CD4-positive, alpha-beta T cell (primary cell): ENCODE measurements around the gene HP1BP3. TPM values are rescaled to one million over a fixed set of nuclear protein-coding genes. Genes with fewer than 3 reads are reported as not detected.
A peak's percentile ranks its signal among the peaks of the same experiment; 100 is the strongest.

Experiments used
- ATAC-seq: fragments of 200-7000 bp; cut with Tn5 transposase; one replicate; pipeline ENCODE4 v1.10.0; 2022; ENCODE audit warnings: mild to moderate bottlenecking; ENCODE audit not compliant: poor library complexity
- CTCF ChIA-PET: fragments of 350-600 bp; sonication (Branson Sonifier 250); formaldehyde crosslinking; loops from one replicate; lab custom pipeline; 2021; ENCODE audit warnings: antibody characterized with exemption, inconsistent platforms; lab: Charles Lee
- POLR2A ChIA-PET: fragments of 350-600 bp; sonication (Branson Sonifier 250); formaldehyde crosslinking; loops from one replicate; lab custom pipeline; 2021; ENCODE audit warnings: antibody characterized with exemption, inconsistent platforms; lab: Charles Lee
- DNase-seq, 14 experiments: peaks; one replicate each; pipeline ENCODE4 v3.0.0-alpha.2; 2013 to 2020; ENCODE audit warnings: mixed read lengths in 2 of 14
- H3K27ac ChIP-seq, 2 donors: one replicate each; pipeline versions ENCODE4 v1.5.1 to v1.7.0; 2013; ENCODE audit warnings: low read length in 2 of 2, low read depth in 1 of 2, mild to moderate bottlenecking in 1 of 2
- H3K27me3 ChIP-seq, 2 experiments: 1 replicate in 1 of 2; 2 replicates in 1 of 2; pipeline versions ENCODE4 v1.6.1 to v1.7.0; 2013; ENCODE audit warnings: low read length in 2 of 2, control low read depth in 1 of 2, mild to moderate bottlenecking in 1 of 2, moderate library complexity in 1 of 2; ENCODE audit not compliant: insufficient read depth in 2 of 2, control insufficient read depth in 1 of 2
- H3K36me3 ChIP-seq: one replicate; pipeline ENCODE4 v1.6.1; 2013; ENCODE audit warnings: low read length, control low read depth; ENCODE audit not compliant: insufficient read depth
- H3K4me1 ChIP-seq: one replicate; pipeline ENCODE4 v1.6.1; 2013; ENCODE audit warnings: low read length, control low read depth; ENCODE audit not compliant: insufficient read depth
- H3K4me3 ChIP-seq: one replicate; pipeline ENCODE4 v1.5.1; 2013; ENCODE audit warnings: mild to moderate bottlenecking, low read length, moderate library complexity
- H3K9me3 ChIP-seq, 2 experiments: 1 replicate in 1 of 2; 2 replicates in 1 of 2; pipeline versions ENCODE4 v1.6.1 to v1.7.0; 2013; ENCODE audit warnings: low read length in 2 of 2, mild to moderate bottlenecking in 2 of 2, control low read depth in 1 of 2, moderate library complexity in 1 of 2; ENCODE audit not compliant: control insufficient read depth in 1 of 2, insufficient read depth in 1 of 2
- H3K27ac Mint-ChIP-seq: one replicate; pipeline ENCODE4 v1.8.0; 2020; ENCODE audit warnings: mixed read lengths
- H3K27me3 Mint-ChIP-seq: one replicate; pipeline ENCODE4 v1.8.0; 2021; ENCODE audit warnings: mixed read lengths
- H3K36me3 Mint-ChIP-seq: one replicate; pipeline ENCODE4 v1.8.0; 2021; ENCODE audit warnings: low read depth, mixed read lengths
- H3K4me1 Mint-ChIP-seq: one replicate; pipeline ENCODE4 v1.8.0; 2021; ENCODE audit warnings: low read depth, mixed read lengths
- H3K4me3 Mint-ChIP-seq: one replicate; pipeline ENCODE4 v1.8.0; 2020; ENCODE audit warnings: mild to moderate bottlenecking, mixed read lengths
- H3K9me3 Mint-ChIP-seq: one replicate; pipeline ENCODE4 v1.8.0; 2020; ENCODE audit warnings: mixed read lengths
- intact Hi-C, 2 experiments: fragments of 100-400 bp; cut with DNase I in 1 of 2; cut with micrococcal nuclease in 1 of 2; formaldehyde crosslinking; loops; one replicate each; pipeline versions ENCODE4 v1.15.1 to v1.9.0; 2023 to 2025; cut with DNase I, micrococcal nuclease
- total RNA-seq, 174 experiments: library from RNA in 2 of 174; stranded (reverse) in 2 of 174; gene quantifications; one replicate each; pipeline ENCODE4 v1.2.3 and lab custom pipeline; 2021 to 2026
- TF ChIP-seq, protein P1 (sequence below): fragments of 200-600 bp; IDR thresholded peaks from one replicate; pipeline ENCODE4 v1.8.0; 2022; ENCODE audit warnings: antibody characterized with exemption, mild to moderate bottlenecking

The HP1BP3 gene
- total RNA-seq, 2 experiments from 2014 or later: 186 to 191 TPM

DNA sequence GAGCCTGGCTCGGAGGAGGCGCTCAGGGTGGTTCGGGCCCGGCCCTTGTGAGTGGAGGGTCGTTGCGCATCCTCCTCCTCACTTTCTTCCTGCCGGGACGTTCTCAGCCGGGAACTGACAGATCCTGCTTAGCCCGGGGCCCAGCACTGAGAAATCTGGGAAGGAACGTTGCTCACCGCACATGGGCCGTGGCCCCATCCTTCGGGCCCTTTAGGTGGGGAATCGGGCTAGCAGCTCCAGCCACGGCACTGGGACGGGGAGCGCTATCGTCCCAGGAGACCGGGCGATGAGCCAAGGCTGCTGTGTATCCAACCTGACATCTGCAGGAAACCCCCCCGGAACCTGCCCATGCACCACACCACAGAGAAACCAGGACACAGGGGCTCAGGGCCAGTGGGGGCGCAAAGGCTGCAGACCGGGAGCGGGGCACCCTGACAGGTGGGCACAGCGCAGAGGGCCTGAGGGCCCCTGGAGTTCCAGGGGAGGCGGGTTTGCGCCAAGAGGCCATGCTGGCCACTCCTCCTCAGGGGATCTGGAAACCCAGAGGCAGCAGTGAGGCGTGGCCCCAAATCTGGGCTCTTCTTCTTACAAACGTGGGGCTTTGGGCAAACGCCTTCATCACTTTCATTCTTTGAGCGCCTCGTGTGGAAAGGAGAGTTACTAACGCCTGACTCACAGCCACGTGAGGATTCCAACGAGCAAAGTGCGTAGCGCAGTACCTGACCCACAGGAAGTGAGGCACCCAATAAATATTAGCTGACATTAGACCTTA, 54.3 kb downstream of the HP1BP3 start, which contains the start of gene SH2D5:
Gene SH2D5, minus strand, starts transcription at position 116 of the 772 bp plus-strand sequence. CDS start 4,659 bp downstream, outside the sequence.
- peaks cover 32% of the 10 kb centered on the region for H3K4me1 ChIP-seq
- peak within 1 kb of the TSS; percentile 66 for H3K4me3 ChIP-seq
- H3K27me3 ChIP-seq: peaks cover 24 to 30% of the 10 kb centered on the region in 2 experiments
- peak within 1 kb of the TSS; percentile 29 for H3K27ac Mint-ChIP-seq
- H3K9me3 ChIP-seq: peaks cover 0 to 18% of the 10 kb centered on the region in 2 experiments
- H3K4me1 Mint-ChIP-seq: peaks cover 16% of the 10 kb centered on the region
- no peaks in the 10 kb centered on the region for H3K36me3 ChIP-seq
- no peak within 1 kb of the TSS for H3K27ac ChIP-seq
- DNase-seq (peak; percentile 36 to 89 (median 59)), ATAC-seq (peak; percentile 78)
- H3K4me3 Mint-ChIP-seq: peak within 1 kb of the TSS; percentile 90
- intact Hi-C loops: loop anchor here (1.0 to 5.0 kb wide), 3 partner anchors 36 to 55 kb away; partner anchors contain the start of gene HP1BP3 (in 1 of the 2)
- no peaks in the 10 kb centered on the region for H3K9me3 Mint-ChIP-seq
- CTCF ChIA-PET: interaction anchor here (1.3 to 1.6 kb wide), 2 partner anchors 15 to 36 kb away, joined by 4 to 7 read pairs; partner anchors contain the start of gene KIF17
- TF ChIP-seq, protein P1, sequence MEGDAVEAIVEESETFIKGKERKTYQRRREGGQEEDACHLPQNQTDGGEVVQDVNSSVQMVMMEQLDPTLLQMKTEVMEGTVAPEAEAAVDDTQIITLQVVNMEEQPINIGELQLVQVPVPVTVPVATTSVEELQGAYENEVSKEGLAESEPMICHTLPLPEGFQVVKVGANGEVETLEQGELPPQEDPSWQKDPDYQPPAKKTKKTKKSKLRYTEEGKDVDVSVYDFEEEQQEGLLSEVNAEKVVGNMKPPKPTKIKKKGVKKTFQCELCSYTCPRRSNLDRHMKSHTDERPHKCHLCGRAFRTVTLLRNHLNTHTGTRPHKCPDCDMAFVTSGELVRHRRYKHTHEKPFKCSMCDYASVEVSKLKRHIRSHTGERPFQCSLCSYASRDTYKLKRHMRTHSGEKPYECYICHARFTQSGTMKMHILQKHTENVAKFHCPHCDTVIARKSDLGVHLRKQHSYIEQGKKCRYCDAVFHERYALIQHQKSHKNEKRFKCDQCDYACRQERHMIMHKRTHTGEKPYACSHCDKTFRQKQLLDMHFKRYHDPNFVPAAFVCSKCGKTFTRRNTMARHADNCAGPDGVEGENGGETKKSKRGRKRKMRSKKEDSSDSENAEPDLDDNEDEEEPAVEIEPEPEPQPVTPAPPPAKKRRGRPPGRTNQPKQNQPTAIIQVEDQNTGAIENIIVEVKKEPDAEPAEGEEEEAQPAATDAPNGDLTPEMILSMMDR: peak; percentile 30
- H3K27me3 Mint-ChIP-seq: peaks cover 33% of the 10 kb centered on the region
- peaks cover 8% of the 10 kb centered on the region for H3K36me3 Mint-ChIP-seq
- POLR2A ChIA-PET: interaction anchor here (0.8 to 3.7 kb wide), 5 partner anchors 10 to 54 kb away, joined by 3 to 21 read pairs (median 3); partner anchors contain the start of gene HP1BP3

DNA sequence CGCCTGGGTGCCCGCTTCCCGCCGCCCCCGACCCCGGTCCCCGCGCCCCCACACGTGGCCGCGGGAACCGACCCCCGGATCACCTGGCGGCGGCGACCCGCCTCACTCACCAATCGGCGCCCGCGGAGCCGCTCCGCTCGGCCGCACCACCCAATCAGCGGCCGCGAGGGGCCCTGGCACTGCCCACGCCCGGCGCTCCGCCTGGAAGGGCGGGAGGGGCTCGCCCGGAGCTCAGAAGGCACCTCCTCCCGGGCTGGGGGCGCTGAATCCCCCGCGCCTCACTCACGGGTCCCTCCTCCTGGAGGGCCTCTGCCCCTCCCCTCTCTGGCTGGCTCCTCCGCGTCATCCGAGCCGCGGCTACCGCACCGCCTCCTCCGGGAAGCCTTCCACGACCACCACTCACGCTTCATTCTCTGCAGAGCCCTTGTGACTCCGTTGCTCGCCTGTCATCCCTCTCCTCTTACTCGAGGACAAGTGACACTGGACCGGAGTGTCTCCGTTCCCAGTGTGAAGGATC, 55.0 kb downstream of the HP1BP3 start:
- H3K27ac ChIP-seq: no peak overlapping the region
- H3K4me1 Mint-ChIP-seq: peaks cover 16% of the 10 kb centered on the region
- H3K27ac Mint-ChIP-seq: no peak overlapping the region
- H3K36me3 Mint-ChIP-seq: peaks cover 1% of the 10 kb centered on the region
- CTCF ChIA-PET: interaction anchor here (1.3 kb wide), 1 partner anchor 35 kb away, joined by 7 read pairs; no protein-coding TSS in a partner anchor
- H3K4me3 ChIP-seq: peak overlapping the region; percentile 66
- peak; percentile 52 for ATAC-seq
- DNase-seq: peak in 12 of 14 experiments; percentile 12 to 74 (median 46)
- no peaks in the 10 kb centered on the region for H3K36me3 ChIP-seq
- H3K27me3 ChIP-seq: peaks cover 24 to 30% of the 10 kb centered on the region in 2 experiments
- intact Hi-C loops: loop anchor here (2.0 to 5.0 kb wide), 2 partner anchors 35 to 55 kb away; partner anchors contain the start of gene HP1BP3 (in 1 of the 2)
- H3K4me3 Mint-ChIP-seq: peak overlapping the region; percentile 90
- POLR2A ChIA-PET: interaction anchor here (3.7 kb wide), 1 partner anchor 55 kb away, joined by 21 read pairs; the partner anchor contains the start of gene HP1BP3
- TF ChIP-seq, protein P1: no peak
- peaks cover 0 to 18% of the 10 kb centered on the region in 2 experiments for H3K9me3 ChIP-seq
- H3K27me3 Mint-ChIP-seq: peaks cover 33% of the 10 kb centered on the region
- H3K4me1 ChIP-seq: peaks cover 32% of the 10 kb centered on the region
- H3K9me3 Mint-ChIP-seq: no peaks in the 10 kb centered on the region
